PFSK-1 (cell line): Measurements from ENCODE around the gene STK32A.

Experiments
- FOXP2 ChIP-seq: optimal IDR thresholded peaks from 2 replicates; pipeline ENCODE3; 2011; ENCODE audit warnings: borderline replicate concordance, control low read depth, inconsistent platforms; ENCODE audit not compliant: insufficient read depth; ENCODE audit errors: extremely low read length, extremely low read depth
- POLR2AphosphoS5 ChIP-seq: IDR thresholded peaks from 2 replicates; pipeline ENCODE4 v1.6.1; 2012; ENCODE audit warnings: low read depth, mild to moderate bottlenecking, control low read depth, low read length, moderate library complexity
- REST ChIP-seq, 2 experiments: IDR thresholded peaks; 2 replicates each; pipeline versions ENCODE4 v1.6.1 to v1.8.0; 2011 to 2012; ENCODE audit warnings: low read depth in 2 of 2, low read length in 2 of 2, control low read depth in 1 of 2, inconsistent platforms in 1 of 2, mild to moderate bottlenecking in 1 of 2, moderate library complexity in 1 of 2; ENCODE audit not compliant: insufficient read depth in 1 of 2
- SIN3A ChIP-seq: IDR thresholded peaks from 2 replicates; pipeline ENCODE4 v1.6.1; 2012; ENCODE audit warnings: mild to moderate bottlenecking, low read length, moderate library complexity, borderline replicate concordance; ENCODE audit not compliant: insufficient read depth
- TAF1 ChIP-seq: IDR thresholded peaks from 2 replicates; pipeline ENCODE4 v1.6.1; 2012; ENCODE audit warnings: low read length, control low read depth, borderline replicate concordance; ENCODE audit not compliant: insufficient read depth

Gene STK32A

GRCh38 chr5:147400126-147400809, 165.4 kb downstream of the STK32A start:
- TF ChIP-seq REST (IDR thresholded peaks at IDR 0.05; ENCODE audit: insufficient read depth in 1 of 2, low read depth in 2 of 2, low read length in 2 of 2), result no peak
- no peak for TF ChIP-seq SIN3A
- no peak for TF ChIP-seq TAF1
- TF ChIP-seq FOXP2, result no peak
- TF ChIP-seq POLR2AphosphoS5, result no peak

- TF ChIP-seq FOXP2, result no peak
- TF ChIP-seq TAF1, result no peak
- no peak for TF ChIP-seq REST (IDR thresholded peaks at IDR 0.05; ENCODE audit: insufficient read depth in 1 of 2, low read depth in 2 of 2, low read length in 2 of 2)
- no peak for TF ChIP-seq SIN3A
- no peak for TF ChIP-seq POLR2AphosphoS5
Measured at GRCh38 chr5:147400881-147401280, 166.1 kb downstream of the STK32A start.

GRCh38 chr5:147403651-147404640, 169.1 kb downstream of the STK32A start:
- TF ChIP-seq SIN3A (no peak), REST (IDR thresholded peaks at IDR 0.05; ENCODE audit: insufficient read depth in 1 of 2, low read depth in 2 of 2, low read length in 2 of 2) (no peak), POLR2AphosphoS5 (no peak), FOXP2 (no peak), TAF1 (no peak)

GRCh38 chr5:147404706-147405105, 169.9 kb downstream of the STK32A start:
- TF ChIP-seq REST (IDR thresholded peaks at IDR 0.05; ENCODE audit: insufficient read depth in 1 of 2, low read depth in 2 of 2, low read length in 2 of 2), result no peak
- no peak for TF ChIP-seq POLR2AphosphoS5
- no peak for TF ChIP-seq SIN3A
- no peak for TF ChIP-seq TAF1
- no peak for TF ChIP-seq FOXP2
